Peyer's patch (tissue), 4 donors: Measurements from ENCODE around the gene SMG9.

Experiments used
- CTCF ChIP-seq, 6 experiments: fragments of 450-650 bp in 4 of 6; fragments of 200-600 bp in 2 of 6; sonication (generic) in 1 of 6; IDR thresholded peaks; one replicate each; pipeline ENCODE4 v1.5.1; 2017 to 2019; ENCODE audit warnings: antibody characterized with exemption in 6 of 6, mild to moderate bottlenecking in 3 of 6, moderate library complexity in 1 of 6
- POLR2A ChIP-seq, 2 donors: fragments of 450-650 bp; IDR thresholded peaks; one replicate each; pipeline ENCODE4 v1.5.1; 2017; ENCODE audit warnings: antibody characterized with exemption in 2 of 2, mild to moderate bottlenecking in 2 of 2, moderate library complexity in 2 of 2

- TF ChIP-seq POLR2A (IDR thresholded peaks at IDR 0.05) (no peak), CTCF (IDR thresholded peaks at IDR 0.05) (no peak)
Observed at GRCh38 chr19:43688059-43688701, 66.6 kb downstream of the SMG9 start.
